AG04450 (cell line): ENCODE results near the gene TRAF3IP1. TPM values are rescaled to one million over a fixed set of nuclear protein-coding genes. Genes with fewer than 3 reads are reported as not detected.
A peak's percentile ranks its signal among the peaks of the same experiment; 100 is the strongest.

Experiments
- CTCF ChIA-PET: fragments of 300-600, 350-600 bp; formaldehyde crosslinking; extraction: SDS; loops from one replicate; lab custom pipeline; 2022; ENCODE audit warnings: antibody characterized with exemption, inconsistent platforms; lab: Charles Lee
- POLR2A ChIA-PET: fragments of 350-600 bp; formaldehyde crosslinking; extraction: SDS; loops from one replicate; lab custom pipeline; 2021; ENCODE audit warnings: antibody characterized with exemption, inconsistent platforms; lab: Yijun Ruan, JAX
- DNase-seq: peaks from one replicate; pipeline ENCODE4 v3.0.0-alpha.2; 2011; ENCODE audit warnings: low read depth, low spot score
- H3K27ac ChIP-seq: one replicate; pipeline ENCODE4 v1.5.1; 2012; ENCODE audit warnings: low read depth, low read length, control low read depth
- H3K27me3 ChIP-seq: one replicate; pipeline ENCODE4 v1.6.0; 2012; ENCODE audit warnings: low read length; ENCODE audit not compliant: control insufficient read depth, insufficient read depth
- H3K4me3 ChIP-seq: 2 replicates; pipeline ENCODE4 v1.5.1; 2011; ENCODE audit warnings: mild to moderate bottlenecking, low read depth, low read length, control low read depth
- H3K9me3 ChIP-seq: 2 replicates; pipeline ENCODE4 v1.5.1; 2012; ENCODE audit warnings: low read length; ENCODE audit not compliant: control insufficient read depth, insufficient read depth
- polyA plus RNA-seq: library from polyadenylated mRNA; depleted of rRNA; stranded (reverse); fragments of >200 nt; gene quantifications from 2 replicates; pipeline ENCODE4 v1.2.3, GENCODE V29; 2011
- TF ChIP-seq, protein P1 (sequence below): IDR thresholded peaks from 2 replicates; pipeline ENCODE4 v1.5.1; 2011; ENCODE audit warnings: low read depth, low read length, control low read depth, inconsistent platforms

TRAF3IP1 gene
- polyA plus RNA-seq, 1 experiment = 5.9 TPM

GRCh38 chr2:238418999-238419546 lies 98.8 kb downstream of the TRAF3IP1 start:
- ChIA-PET POLR2A (no interaction called here), CTCF (no interaction called here)
- Histone ChIP-seq H3K9me3 (peaks cover 12% of the 10 kb centered on the region), H3K27me3 (no peaks in the 10 kb centered on the region), H3K27ac (no peak overlapping the region), H3K4me3 (no peak overlapping the region)
- peak; percentile 42 for DNase-seq
- TF ChIP-seq, protein P1, sequence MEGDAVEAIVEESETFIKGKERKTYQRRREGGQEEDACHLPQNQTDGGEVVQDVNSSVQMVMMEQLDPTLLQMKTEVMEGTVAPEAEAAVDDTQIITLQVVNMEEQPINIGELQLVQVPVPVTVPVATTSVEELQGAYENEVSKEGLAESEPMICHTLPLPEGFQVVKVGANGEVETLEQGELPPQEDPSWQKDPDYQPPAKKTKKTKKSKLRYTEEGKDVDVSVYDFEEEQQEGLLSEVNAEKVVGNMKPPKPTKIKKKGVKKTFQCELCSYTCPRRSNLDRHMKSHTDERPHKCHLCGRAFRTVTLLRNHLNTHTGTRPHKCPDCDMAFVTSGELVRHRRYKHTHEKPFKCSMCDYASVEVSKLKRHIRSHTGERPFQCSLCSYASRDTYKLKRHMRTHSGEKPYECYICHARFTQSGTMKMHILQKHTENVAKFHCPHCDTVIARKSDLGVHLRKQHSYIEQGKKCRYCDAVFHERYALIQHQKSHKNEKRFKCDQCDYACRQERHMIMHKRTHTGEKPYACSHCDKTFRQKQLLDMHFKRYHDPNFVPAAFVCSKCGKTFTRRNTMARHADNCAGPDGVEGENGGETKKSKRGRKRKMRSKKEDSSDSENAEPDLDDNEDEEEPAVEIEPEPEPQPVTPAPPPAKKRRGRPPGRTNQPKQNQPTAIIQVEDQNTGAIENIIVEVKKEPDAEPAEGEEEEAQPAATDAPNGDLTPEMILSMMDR = no peak

- Histone ChIP-seq H3K9me3 (peaks cover 9% of the 10 kb centered on the region), H3K27me3 (no peaks in the 10 kb centered on the region), H3K27ac (no peak overlapping the region), H3K4me3 (no peak overlapping the region)
- ChIA-PET CTCF (no interaction called here), POLR2A (no interaction called here)
- no peak for DNase-seq
- TF ChIP-seq, protein P1 = no peak
Observed at GRCh38 chr2:238420442-238420841, 100.1 kb downstream of the TRAF3IP1 start.

GRCh38 chr2:238420878-238421694 lies 100.8 kb downstream of the TRAF3IP1 start:
- Histone ChIP-seq H3K27me3 (no peaks in the 10 kb centered on the region), H3K27ac (no peak overlapping the region), H3K9me3 (peaks cover 3% of the 10 kb centered on the region), H3K4me3 (no peak overlapping the region)
- TF ChIP-seq, protein P1 = no peak
- DNase-seq = no peak
- CTCF ChIA-PET = no interaction called here
- POLR2A ChIA-PET = no interaction called here

- CTCF ChIA-PET = no interaction called here
- H3K9me3 ChIP-seq = no peaks in the 10 kb centered on the region; the same call in 1 of the 2 replicates
- no peak overlapping the region for H3K27ac ChIP-seq
- no peak overlapping the region for H3K4me3 ChIP-seq
- no peaks in the 10 kb centered on the region for H3K27me3 ChIP-seq
- POLR2A ChIA-PET = no interaction called here
- TF ChIP-seq, protein P1 = no peak
- no peak for DNase-seq
Observed at GRCh38 chr2:238421695-238422035, 101.3 kb downstream of the TRAF3IP1 start.

GRCh38 chr2:238422285-238422684 lies 102.0 kb downstream of the TRAF3IP1 start:
- Histone ChIP-seq H3K27me3 (no peaks in the 10 kb centered on the region), H3K9me3 (no peaks in the 10 kb centered on the region; the same call in 1 of the 2 replicates), H3K27ac (no peak overlapping the region), H3K4me3 (no peak overlapping the region)
- DNase-seq = no peak
- POLR2A ChIA-PET = no interaction called here
- CTCF ChIA-PET = no interaction called here
- TF ChIP-seq, protein P1 = no peak
